OCI-LY7 (cell line): ENCODE results near the gene CCDC57. TPM values are rescaled to one million over a fixed set of nuclear protein-coding genes. Genes with fewer than 3 reads are reported as not detected.

Experiments used
- BruUV-seq: library from RNA; stranded (reverse); fragments of 400-500 nt; replicated peaks from 2 replicates; lab custom pipeline; 2021; lab: Mats Ljungman, UMichigan
- CTCF ChIA-PET: fragments of 300-600 bp; sonication (Branson Sonifier 250); formaldehyde crosslinking; loops from one replicate; lab custom pipeline; 2022; ENCODE audit warnings: antibody characterized with exemption; ENCODE audit not compliant: unreplicated experiment; lab: Charles Lee
- POLR2A ChIA-PET: fragments of 300-600 bp; sonication (Branson Sonifier 250); formaldehyde crosslinking; loops from one replicate; lab custom pipeline; 2022; ENCODE audit warnings: antibody characterized with exemption; lab: Charles Lee
- DNase-seq: peaks from one replicate; pipeline ENCODE4 v3.0.0-alpha.2; 2015; ENCODE audit warnings: low spot score
- H2AFZ ChIP-seq: fragments of 200-600 bp; sonication (generic), shearing (Covaris generic); 2 replicates; pipeline ENCODE4 v1.6.1; 2014; ENCODE audit warnings: mild to moderate bottlenecking, antibody characterized with exemption, low read length, moderate library complexity
- H3K27ac ChIP-seq: fragments of 200-600 bp; sonication (generic); 2 replicates; pipeline ENCODE4 v1.5.1; 2014; ENCODE audit warnings: mixed run types, low read depth, mild to moderate bottlenecking, moderate library complexity, low read length, inconsistent platforms; ENCODE audit not compliant: poor library complexity, severe bottlenecking
- H3K36me3 ChIP-seq: fragments of 200-600 bp; sonication (generic); 2 replicates; pipeline ENCODE4 v1.6.1; 2014; ENCODE audit warnings: mild to moderate bottlenecking, antibody characterized with exemption, low read length, moderate library complexity, mixed read lengths; ENCODE audit not compliant: insufficient read depth
- H3K4me1 ChIP-seq: fragments of 200-600 bp; sonication (generic); 2 replicates; pipeline ENCODE4 v1.5.1; 2014; ENCODE audit warnings: mild to moderate bottlenecking, low read length; ENCODE audit not compliant: insufficient read depth, poor library complexity, severe bottlenecking
- H3K4me2 ChIP-seq: fragments of 200-600 bp; sonication (generic); 2 replicates; pipeline ENCODE4 v1.6.1; 2014; ENCODE audit warnings: mild to moderate bottlenecking, low read length
- H3K4me3 ChIP-seq: fragments of 200-600 bp; sonication (generic); 2 replicates; pipeline ENCODE4 v1.5.1; 2014; ENCODE audit warnings: mild to moderate bottlenecking, low read depth, low read length; ENCODE audit not compliant: poor library complexity, severe bottlenecking
- H3K79me2 ChIP-seq: fragments of 200-600 bp; sonication (generic); 2 replicates; pipeline ENCODE4 v1.6.1; 2016; ENCODE audit warnings: low read depth, mild to moderate bottlenecking, low read length, moderate library complexity, mixed read lengths; ENCODE audit not compliant: insufficient read depth
- H3K9me2 ChIP-seq: fragments of 200-600 bp; sonication (generic); 2 replicates; pipeline ENCODE4 v1.6.1; 2016; ENCODE audit warnings: mild to moderate bottlenecking, low read length, mixed read lengths; ENCODE audit not compliant: insufficient read depth
- H3K9me3 ChIP-seq: fragments of 200-600 bp; sonication (generic); 2 replicates; pipeline ENCODE4 v1.6.1; 2014; ENCODE audit warnings: mild to moderate bottlenecking, mixed run types, low read length, mixed read lengths
- H4K20me1 ChIP-seq: fragments of 200-600 bp; sonication (generic); 2 replicates; pipeline ENCODE4 v1.6.1; 2014; ENCODE audit warnings: mild to moderate bottlenecking, antibody characterized with exemption, low read length, moderate library complexity, mixed read lengths; ENCODE audit not compliant: insufficient read depth
- EZH2phosphoT487 ChIP-seq: fragments of 200-600 bp; sonication (generic); IDR thresholded peaks from 2 replicates; pipeline ENCODE4 v1.6.1; 2018; ENCODE audit warnings: low read depth, borderline replicate concordance, mild to moderate bottlenecking, mixed run types, antibody characterized with exemption, low read length, moderate library complexity, mixed read lengths
- intact Hi-C: fragments of 100-400 bp; cut with micrococcal nuclease; formaldehyde crosslinking; loops from one replicate; pipeline ENCODE4 v1.10.0; 2022; ENCODE audit not compliant: unreplicated experiment
- total RNA-seq, 2 experiments: library from RNA; depleted of rRNA in 1 of 2; stranded (reverse); fragments of >200 nt in 1 of 2; shearing (Covaris generic) in 1 of 2; gene quantifications; 2 replicates each; pipeline ENCODE4 v1.2.3, GENCODE V29; 2014 to 2022
- TF ChIP-seq, protein P1 (sequence below): fragments of 200-600 bp; sonication (generic); conservative IDR thresholded peaks from 2 replicates; pipeline ENCODE4 v1.5.1; 2014; ENCODE audit warnings: mild to moderate bottlenecking, antibody characterized with exemption, low read length, moderate library complexity, mixed read lengths

Gene CCDC57
- total RNA-seq, 2 experiments from 2014 or later, result 34.5 to 58.7 TPM

DNA sequence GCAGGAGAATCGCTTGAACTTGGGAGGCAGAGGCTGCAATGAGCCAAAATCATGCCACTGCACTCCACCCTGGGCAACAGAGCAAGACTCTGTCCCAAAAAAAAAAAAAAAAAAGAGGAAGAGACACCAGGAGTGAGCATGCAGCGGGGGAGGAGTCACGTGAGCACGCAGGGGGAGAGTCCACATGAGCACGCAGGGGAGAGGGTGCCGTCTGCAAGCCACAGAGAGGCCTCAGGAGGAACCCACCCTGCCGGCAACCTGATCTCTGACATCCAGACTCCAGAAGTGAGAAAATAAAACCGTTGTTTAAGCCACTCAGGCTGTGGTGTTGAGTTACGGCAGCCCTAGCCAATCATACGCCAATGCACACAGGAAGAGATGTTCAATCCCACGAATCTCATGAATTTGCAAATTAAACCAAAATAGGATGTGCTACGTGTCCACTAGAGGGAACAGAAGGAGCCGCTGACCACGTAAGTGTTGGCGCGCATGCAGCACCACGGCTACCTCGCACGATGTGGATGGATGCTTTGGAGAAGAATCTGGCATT, 42.2 kb downstream of the CCDC57 start:
- Histone ChIP-seq H3K9me3 (no peaks in the 10 kb centered on the region), H3K9me2 (no peaks in the 10 kb centered on the region), H3K4me3 (no peak overlapping the region), H3K79me2 (no peaks in the 10 kb centered on the region), H3K36me3 (peaks cover 5% of the 10 kb centered on the region; the same call in 1 of the 2 replicates), H3K4me2 (no peak overlapping the region), H3K4me1 (no peaks in the 10 kb centered on the region), H2AFZ (no peak overlapping the region), H4K20me1 (no peaks in the 10 kb centered on the region), H3K27ac (no peak overlapping the region)
- CTCF ChIA-PET, result no interaction called here
- TF ChIP-seq, protein P1, sequence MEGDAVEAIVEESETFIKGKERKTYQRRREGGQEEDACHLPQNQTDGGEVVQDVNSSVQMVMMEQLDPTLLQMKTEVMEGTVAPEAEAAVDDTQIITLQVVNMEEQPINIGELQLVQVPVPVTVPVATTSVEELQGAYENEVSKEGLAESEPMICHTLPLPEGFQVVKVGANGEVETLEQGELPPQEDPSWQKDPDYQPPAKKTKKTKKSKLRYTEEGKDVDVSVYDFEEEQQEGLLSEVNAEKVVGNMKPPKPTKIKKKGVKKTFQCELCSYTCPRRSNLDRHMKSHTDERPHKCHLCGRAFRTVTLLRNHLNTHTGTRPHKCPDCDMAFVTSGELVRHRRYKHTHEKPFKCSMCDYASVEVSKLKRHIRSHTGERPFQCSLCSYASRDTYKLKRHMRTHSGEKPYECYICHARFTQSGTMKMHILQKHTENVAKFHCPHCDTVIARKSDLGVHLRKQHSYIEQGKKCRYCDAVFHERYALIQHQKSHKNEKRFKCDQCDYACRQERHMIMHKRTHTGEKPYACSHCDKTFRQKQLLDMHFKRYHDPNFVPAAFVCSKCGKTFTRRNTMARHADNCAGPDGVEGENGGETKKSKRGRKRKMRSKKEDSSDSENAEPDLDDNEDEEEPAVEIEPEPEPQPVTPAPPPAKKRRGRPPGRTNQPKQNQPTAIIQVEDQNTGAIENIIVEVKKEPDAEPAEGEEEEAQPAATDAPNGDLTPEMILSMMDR, result no peak
- TF ChIP-seq EZH2phosphoT487, result no peak
- intact Hi-C loops, result no loop called here
- no TSS peak for BruUV-seq
- POLR2A ChIA-PET, result no interaction called here
- no peak for DNase-seq

DNA sequence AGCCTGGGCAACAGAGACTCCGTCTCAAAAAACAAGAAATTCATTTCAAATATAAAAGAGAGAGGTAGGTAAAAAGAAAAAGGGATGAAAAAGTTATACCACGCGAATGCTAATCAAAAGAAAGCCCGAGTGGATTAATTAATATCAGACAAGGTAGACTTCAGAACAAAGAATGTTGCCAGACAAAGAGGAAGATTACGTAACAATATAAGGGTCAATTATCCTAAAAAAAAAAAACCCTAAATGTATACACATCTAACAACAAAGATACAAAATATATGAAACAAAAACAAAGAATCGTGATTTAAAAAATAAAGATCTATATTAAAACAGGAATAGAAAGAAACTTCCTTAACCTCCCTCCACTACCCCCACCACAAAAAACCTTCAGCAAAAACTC, 44.1 kb downstream of the CCDC57 start:
- no TSS peak for BruUV-seq

DNA sequence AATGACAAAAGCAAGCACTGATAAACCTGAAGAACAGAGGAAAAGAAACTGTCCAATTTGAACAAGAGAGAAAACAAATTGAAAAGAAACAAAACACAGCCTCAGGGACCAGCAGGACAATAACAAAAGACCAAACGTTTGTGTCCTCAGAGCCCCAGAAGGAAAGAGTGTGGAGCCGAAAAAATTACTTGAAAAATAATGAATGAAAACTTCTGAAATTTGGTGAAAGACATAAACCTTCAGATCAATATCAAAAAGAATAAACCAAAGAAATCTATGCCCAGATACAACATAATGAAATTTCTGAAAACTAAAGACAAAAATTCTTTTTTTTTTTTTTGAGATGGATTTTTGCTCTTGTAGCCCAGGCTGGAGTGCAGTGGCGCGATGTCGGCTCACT, 45.6 kb downstream of the CCDC57 start:
- ChIA-PET POLR2A (no interaction called here), CTCF (no interaction called here)
- no TSS peak for BruUV-seq
- no peak overlapping the region for H3K4me2 ChIP-seq
- TF ChIP-seq EZH2phosphoT487, result no peak
- TF ChIP-seq, protein P1, result no peak
- H3K9me2 ChIP-seq, result no peaks in the 10 kb centered on the region
- H3K9me3 ChIP-seq, result no peaks in the 10 kb centered on the region
- H2AFZ ChIP-seq, result no peak overlapping the region
- H3K4me3 ChIP-seq, result no peak overlapping the region
- intact Hi-C loops, result no loop called here
- H3K36me3 ChIP-seq, result peaks cover 5% of the 10 kb centered on the region; the same call in 1 of the 2 replicates
- H3K4me1 ChIP-seq, result no peaks in the 10 kb centered on the region
- no peak overlapping the region for H3K27ac ChIP-seq
- no peaks in the 10 kb centered on the region for H4K20me1 ChIP-seq
- DNase-seq, result no peak
- H3K79me2 ChIP-seq, result no peaks in the 10 kb centered on the region

More for the DNA sequence above, 44.1 kb downstream of the CCDC57 start:
- Histone ChIP-seq H3K4me2 (no peak overlapping the region), H3K27ac (no peak overlapping the region), H3K4me3 (no peak overlapping the region), H3K4me1 (no peaks in the 10 kb centered on the region), H2AFZ (no peak overlapping the region), H3K9me3 (no peaks in the 10 kb centered on the region), H4K20me1 (no peaks in the 10 kb centered on the region), H3K9me2 (no peaks in the 10 kb centered on the region), H3K36me3 (peaks cover 5% of the 10 kb centered on the region; the same call in 1 of the 2 replicates), H3K79me2 (no peaks in the 10 kb centered on the region)
- ChIA-PET CTCF (no interaction called here), POLR2A (no interaction called here)
- no peak for DNase-seq
- intact Hi-C loops, result no loop called here
- no peak for TF ChIP-seq EZH2phosphoT487
- TF ChIP-seq, protein P1, result no peak
